ENCODE results near the gene GNAL.
"Not testable (repeated sequence)": the region's sequence is repeated elsewhere in the genome, so short reads cannot be mapped to it uniquely, and the experiment has no call there.

GNAL gene

GRCh38 chr18:11909591-11910026, 220.5 kb downstream of the GNAL start:
- peak overlapping the region; percentile 76 for H3K4me3 ChIP-seq (ENCODE audit: low read depth, low read length)
- no peak for TF ChIP-seq CTCF (IDR thresholded peaks at IDR 0.05)
- no peaks in the 10 kb centered on the region for H3K36me3 ChIP-seq (ENCODE audit: control insufficient read depth, insufficient read depth, low read length)
- H3K27ac ChIP-seq, result peak overlapping the region; percentile 100
- peaks cover 7% of the 10 kb centered on the region for H3K4me1 ChIP-seq
- peak overlapping the region; percentile 82 for H3K4me2 ChIP-seq (ENCODE audit: low read length)
- H2AFZ ChIP-seq, result peak overlapping the region; percentile 99
- H3K79me2 ChIP-seq, result no peaks in the 10 kb centered on the region
- H3K9ac ChIP-seq, result no peak overlapping the region
- no peaks in the 10 kb centered on the region for H3K9me3 ChIP-seq (ENCODE audit: control insufficient read depth, low read length)
- no peaks in the 10 kb centered on the region for H3K27me3 ChIP-seq (ENCODE audit: control insufficient read depth, insufficient read depth, low read length)

- H3K4me1 ChIP-seq; H3K27ac ChIP-seq; H3K36me3 ChIP-seq (ENCODE audit: control insufficient read depth, insufficient read depth, low read length); H3K4me2 ChIP-seq (ENCODE audit: low read length); H3K9ac ChIP-seq; H3K27me3 ChIP-seq (ENCODE audit: control insufficient read depth, insufficient read depth, low read length); H3K79me2 ChIP-seq; H3K9me3 ChIP-seq (ENCODE audit: control insufficient read depth, low read length); H3K4me3 ChIP-seq (ENCODE audit: low read depth, low read length); H2AFZ ChIP-seq: not testable (repeated sequence)
Measured at GRCh38 chr18:11916880-11917279, 227.8 kb downstream of the GNAL start.

GRCh38 chr18:11919522-11919921, 230.5 kb downstream of the GNAL start:
- not testable (repeated sequence) for H3K9me3 ChIP-seq (ENCODE audit: control insufficient read depth, low read length); H3K79me2 ChIP-seq; H3K4me3 ChIP-seq (ENCODE audit: low read depth, low read length); H3K9ac ChIP-seq; H2AFZ ChIP-seq; H3K27ac ChIP-seq; H3K4me2 ChIP-seq (ENCODE audit: low read length); H3K4me1 ChIP-seq; H3K27me3 ChIP-seq (ENCODE audit: control insufficient read depth, insufficient read depth, low read length); H3K36me3 ChIP-seq (ENCODE audit: control insufficient read depth, insufficient read depth, low read length)

GRCh38 chr18:11923450-11923849, 234.4 kb downstream of the GNAL start:
- Histone ChIP-seq H3K4me2 (ENCODE audit: low read length) (no peak overlapping the region), H3K4me1 (no peaks in the 10 kb centered on the region), H3K79me2 (no peaks in the 10 kb centered on the region), H3K36me3 (ENCODE audit: control insufficient read depth, insufficient read depth, low read length) (no peaks in the 10 kb centered on the region), H3K27ac (no peak overlapping the region), H3K9ac (no peak overlapping the region), H2AFZ (no peak overlapping the region), H3K4me3 (ENCODE audit: low read depth, low read length) (no peak overlapping the region), H3K27me3 (ENCODE audit: control insufficient read depth, insufficient read depth, low read length) (no peaks in the 10 kb centered on the region), H3K9me3 (ENCODE audit: control insufficient read depth, low read length) (no peaks in the 10 kb centered on the region)
- no peak for TF ChIP-seq CTCF (IDR thresholded peaks at IDR 0.05)

DNA sequence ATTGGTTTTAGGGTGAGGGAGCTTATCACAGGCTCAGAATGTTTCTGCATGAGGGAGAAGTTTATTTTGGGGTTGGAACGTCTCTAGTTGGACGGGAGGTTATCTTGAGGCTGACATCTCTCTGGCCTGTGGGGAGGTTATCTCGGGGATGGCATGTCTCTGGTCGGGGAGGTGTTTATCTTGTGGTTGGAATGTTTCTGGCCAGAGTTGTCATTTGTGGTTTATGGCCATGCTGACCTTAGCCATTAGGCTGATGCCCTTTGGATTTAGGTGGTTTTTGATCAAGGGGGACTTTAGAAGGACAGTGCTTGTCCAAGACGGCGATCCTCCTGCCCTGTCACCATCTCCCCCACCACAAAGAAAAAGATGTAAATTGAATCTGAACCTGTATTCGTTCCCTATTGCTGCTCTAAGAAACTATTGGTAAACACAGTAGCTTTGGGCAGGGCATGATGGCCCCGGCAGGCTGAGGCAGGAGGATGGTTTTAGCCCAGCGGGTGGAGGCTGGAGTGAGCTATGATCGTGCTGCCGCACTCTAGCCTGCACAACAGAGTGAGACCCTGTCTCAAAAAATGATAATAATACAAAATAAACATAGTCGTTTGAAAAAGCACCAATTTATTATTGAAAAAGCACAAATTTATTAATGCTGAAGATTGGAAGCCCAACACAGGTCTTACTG, 236.9 kb downstream of the GNAL start:
- TF ChIP-seq CTCF (IDR thresholded peaks at IDR 0.05), result no peak
- Histone ChIP-seq H3K9me3 (ENCODE audit: control insufficient read depth, low read length) (no peaks in the 10 kb centered on the region), H3K79me2 (no peaks in the 10 kb centered on the region), H2AFZ (no peak overlapping the region), H3K4me2 (ENCODE audit: low read length) (no peak overlapping the region), H3K27ac (no peak overlapping the region), H3K4me1 (no peaks in the 10 kb centered on the region), H3K9ac (no peak overlapping the region), H3K27me3 (ENCODE audit: control insufficient read depth, insufficient read depth, low read length) (no peaks in the 10 kb centered on the region), H3K4me3 (ENCODE audit: low read depth, low read length) (no peak overlapping the region), H3K36me3 (ENCODE audit: control insufficient read depth, insufficient read depth, low read length) (no peaks in the 10 kb centered on the region)

- Histone ChIP-seq H3K4me1 (no peaks in the 10 kb centered on the region), H3K4me3 (ENCODE audit: low read depth, low read length) (no peak overlapping the region), H3K4me2 (ENCODE audit: low read length) (no peak overlapping the region), H3K9me3 (ENCODE audit: control insufficient read depth, low read length) (no peaks in the 10 kb centered on the region), H3K9ac (no peak overlapping the region), H3K36me3 (ENCODE audit: control insufficient read depth, insufficient read depth, low read length) (no peaks in the 10 kb centered on the region), H3K27ac (no peak overlapping the region), H2AFZ (no peak overlapping the region), H3K79me2 (no peaks in the 10 kb centered on the region), H3K27me3 (ENCODE audit: control insufficient read depth, insufficient read depth, low read length) (no peaks in the 10 kb centered on the region)
- TF ChIP-seq CTCF (IDR thresholded peaks at IDR 0.05), result no peak
Measured at GRCh38 chr18:11927497-11927896, 238.4 kb downstream of the GNAL start.
